ENCODE data around the gene TTLL3.

The TTLL3 gene

DNA sequence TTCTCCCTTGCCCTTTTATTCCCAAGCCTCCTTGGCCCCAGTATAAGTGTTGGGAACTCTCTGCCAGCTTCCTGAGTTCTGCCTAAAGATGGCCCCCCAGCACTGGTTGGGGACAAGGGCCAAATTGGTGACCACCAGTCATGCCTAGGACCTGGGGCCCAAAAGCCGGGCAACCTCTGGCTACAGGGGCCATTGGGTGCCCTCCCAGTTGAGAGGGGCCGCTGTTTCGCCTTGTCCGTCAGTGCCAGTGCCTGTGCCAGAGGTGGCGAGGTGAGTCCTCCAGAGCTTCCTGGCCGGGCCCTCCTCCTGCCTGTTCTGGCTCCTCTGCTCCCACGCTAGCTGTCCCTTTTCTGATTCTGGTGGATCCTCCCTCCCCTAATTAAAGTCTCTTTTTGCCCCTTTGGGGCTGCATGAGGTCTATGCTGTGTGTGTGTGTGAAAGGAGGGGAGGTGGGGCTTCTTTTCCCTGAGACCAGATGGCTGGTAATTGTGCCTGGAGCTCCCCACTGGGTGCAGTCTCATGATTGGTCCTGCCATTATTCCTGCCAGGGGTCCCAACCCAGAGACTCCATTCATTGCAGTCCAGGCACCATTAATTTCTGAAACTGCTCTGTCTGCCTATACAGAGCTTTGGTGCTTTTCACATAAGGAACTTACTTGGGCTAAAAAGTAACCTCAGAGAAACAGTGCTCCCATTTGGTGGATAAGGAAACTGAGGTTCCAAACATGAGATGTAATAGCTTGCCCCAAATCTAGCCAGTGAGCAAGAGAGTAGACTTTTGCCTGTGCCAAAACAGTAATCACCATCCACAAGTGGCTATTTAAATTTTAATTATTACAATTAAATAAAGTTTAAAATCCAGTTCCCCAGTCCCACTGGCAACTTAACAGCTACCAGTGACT, 3.1 kb upstream of the TTLL3 start:
- DNase-seq (ENCODE audit: low spot score): no peak
- H3K4me3 ChIP-seq: no peak overlapping the region
- no peak overlapping the region for H3K27ac ChIP-seq
- no peak for TF ChIP-seq CTCF (IDR thresholded peaks at IDR 0.05)

GRCh38 chr3:9807981-9808344, 2.1 kb upstream of the TTLL3 start:
- DNase-seq (ENCODE audit: low spot score): no peak
- no peak overlapping the region for H3K27ac ChIP-seq
- no peak for TF ChIP-seq CTCF (IDR thresholded peaks at IDR 0.05)
- H3K4me3 ChIP-seq: no peak overlapping the region

GRCh38 chr3:9808345-9809037, 1.6 kb upstream of the TTLL3 start:
- TF ChIP-seq CTCF (IDR thresholded peaks at IDR 0.05): no peak
- no peak for DNase-seq (ENCODE audit: low spot score)
- H3K27ac ChIP-seq: peak overlapping the region; percentile 93 to 98
- no peak overlapping the region for H3K4me3 ChIP-seq

DNA sequence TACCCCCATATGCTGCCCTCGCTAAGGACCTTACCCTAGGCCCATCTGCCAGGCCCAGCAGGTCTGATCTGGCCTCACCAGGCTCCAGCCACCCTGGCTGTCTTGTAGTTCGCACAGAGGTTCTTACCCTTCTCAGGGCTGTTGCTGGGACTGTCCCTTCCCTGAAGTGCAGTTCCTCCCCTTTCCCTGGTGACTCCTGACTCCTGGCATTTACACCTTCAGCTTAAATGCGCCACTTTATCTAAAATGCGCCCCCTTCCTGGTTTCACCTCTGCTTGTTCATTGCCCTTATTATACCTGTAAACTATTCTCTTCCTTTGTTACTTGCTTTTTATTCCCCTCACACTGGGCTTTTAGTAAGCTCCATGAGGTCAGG, 835 bp upstream of the TTLL3 start:
- TF ChIP-seq CTCF (IDR thresholded peaks at IDR 0.05): no peak
- no peak for DNase-seq (ENCODE audit: low spot score)
- Histone ChIP-seq H3K4me3 (peak overlapping the region; percentile 87), H3K27ac (peak overlapping the region; percentile 93 to 98)

DNA sequence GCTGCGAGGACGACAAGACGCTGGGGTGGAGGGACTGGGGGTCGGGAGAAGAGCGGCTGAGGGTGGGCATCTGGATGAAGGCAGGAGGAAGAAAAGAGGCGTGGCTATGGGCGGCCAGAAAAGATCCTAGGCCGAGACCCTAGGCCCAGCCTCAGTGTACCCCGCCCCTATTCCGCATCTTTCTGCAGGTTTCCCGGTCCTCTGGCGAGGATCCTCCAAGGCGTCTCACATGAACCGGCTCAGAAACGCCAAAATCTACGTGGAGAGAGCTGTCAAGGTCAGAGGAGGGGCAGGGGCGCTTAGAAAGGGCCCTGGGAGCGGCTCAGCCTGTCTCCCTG, 340 bp downstream of the TTLL3 start:
- no peak for DNase-seq (ENCODE audit: low spot score)
- peak overlapping the region; percentile 87 for H3K4me3 ChIP-seq
- H3K27ac ChIP-seq: peak overlapping the region; percentile 93 to 98
- no peak for TF ChIP-seq CTCF (IDR thresholded peaks at IDR 0.05)

DNA sequence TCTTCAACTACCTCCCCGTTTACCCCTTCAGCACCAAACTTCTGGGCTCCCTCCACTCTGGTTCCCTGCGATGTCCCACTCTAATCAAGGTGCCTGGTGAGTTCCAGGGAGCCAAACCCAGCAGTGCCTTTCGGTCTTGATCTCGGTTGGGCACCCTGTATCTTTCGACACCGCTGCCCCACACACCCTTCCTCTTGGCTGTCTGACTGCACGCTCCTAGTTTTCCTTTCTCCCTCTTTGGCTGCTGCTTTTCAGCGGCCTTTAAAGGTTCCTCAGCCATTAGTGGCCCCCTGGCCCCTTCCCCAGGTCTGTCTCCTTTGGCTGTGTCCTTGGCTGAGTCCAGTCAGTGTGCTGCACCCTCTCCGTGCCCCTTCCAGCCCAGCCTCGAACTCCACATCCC, 784 bp downstream of the TTLL3 start:
- Histone ChIP-seq H3K4me3 (peak overlapping the region; percentile 87), H3K27ac (peak overlapping the region; percentile 93 to 98)
- TF ChIP-seq CTCF (IDR thresholded peaks at IDR 0.05): no peak
- DNase-seq (ENCODE audit: low spot score): no peak

Measured in coronary artery (tissue), 2 donors.